Gastroesophageal sphincter (tissue), 4 donors: Measurements from ENCODE around the gene SFXN2. TPM values are rescaled to one million over a fixed set of nuclear protein-coding genes. Genes with fewer than 3 reads are reported as not detected.

ENCODE experiments used
- ATAC-seq: fragments of 150-250 bp; one replicate; pipeline ENCODE4 v1.9.1; 2016; ENCODE audit warnings: mild to moderate bottlenecking, moderate library complexity
- H3K27ac ChIP-seq, 4 donors: fragments of 200-600 bp; sonication (generic) in 3 of 4; 1 replicate in 3 of 4; 2 replicates in 1 of 4; pipeline ENCODE4 v1.5.1; 2016 to 2019
- H3K27me3 ChIP-seq: fragments of 200-600 bp; sonication (generic); one replicate; pipeline ENCODE4 v1.5.1; 2019
- H3K36me3 ChIP-seq, 2 donors: fragments of 200-600 bp; sonication (generic); one replicate each; pipeline ENCODE4 v1.5.1; 2019; ENCODE audit warnings: control low read depth in 1 of 2
- H3K4me1 ChIP-seq, 3 donors: fragments of 200-600 bp; sonication (generic); 1 replicate in 2 of 3; 2 replicates in 1 of 3; pipeline ENCODE4 v1.5.1; 2016 to 2019; ENCODE audit warnings: control low read depth in 2 of 3
- H3K4me3 ChIP-seq, 2 donors: fragments of 200-600 bp; sonication (generic); one replicate each; pipeline ENCODE4 v1.5.1; 2019; ENCODE audit warnings: mild to moderate bottlenecking in 1 of 2, moderate library complexity in 1 of 2
- H3K9me3 ChIP-seq, 3 donors: fragments of 200-600 bp; sonication (generic); one replicate each; pipeline ENCODE4 v1.5.1; 2017 to 2019; ENCODE audit warnings: control low read depth in 2 of 3
- EP300 ChIP-seq: sonication (generic); formaldehyde crosslinking; IDR thresholded peaks from one replicate; pipeline ENCODE4 v1.6.1; 2017; ENCODE audit warnings: antibody characterized with exemption, mild to moderate bottlenecking
- POLR2A ChIP-seq, 2 donors: fragments of 450-650 bp; IDR thresholded peaks; one replicate each; pipeline ENCODE4 v1.6.1; 2017; ENCODE audit warnings: antibody characterized with exemption in 2 of 2, mild to moderate bottlenecking in 2 of 2, moderate library complexity in 1 of 2
- POLR2AphosphoS5 ChIP-seq: sonication (generic); formaldehyde crosslinking; IDR thresholded peaks from one replicate; pipeline ENCODE4 v1.6.1; 2017; ENCODE audit warnings: antibody characterized with exemption
- WGBS, 2 donors: methylation state at CpG; one replicate each; pipeline ENCODE4 v1.1.5; 2018; ENCODE audit warnings: low coverage in 1 of 2; 5-methylcytosine and 5-hydroxymethylcytosine counted together
- total RNA-seq, 4 donors: library from RNA; depleted of rRNA; stranded (reverse); fragments of >200 nt; gene quantifications; one replicate each; pipeline ENCODE4 v1.1.0, GENCODE V29; 2016
- TF ChIP-seq, protein P1 (sequence below), 4 experiments: fragments of 200-600 bp in 2 of 4; fragments of 450-650 bp in 2 of 4; sonication (generic) in 1 of 4; IDR thresholded peaks; one replicate each; pipeline ENCODE4 v1.5.1; 2017 to 2019; ENCODE audit warnings: antibody characterized with exemption in 4 of 4, mild to moderate bottlenecking in 2 of 4, moderate library complexity in 2 of 4

SFXN2 gene
- total RNA-seq, 4 donors from 2014 or later = 0.45 to 3.2 (median 1.2) TPM

DNA sequence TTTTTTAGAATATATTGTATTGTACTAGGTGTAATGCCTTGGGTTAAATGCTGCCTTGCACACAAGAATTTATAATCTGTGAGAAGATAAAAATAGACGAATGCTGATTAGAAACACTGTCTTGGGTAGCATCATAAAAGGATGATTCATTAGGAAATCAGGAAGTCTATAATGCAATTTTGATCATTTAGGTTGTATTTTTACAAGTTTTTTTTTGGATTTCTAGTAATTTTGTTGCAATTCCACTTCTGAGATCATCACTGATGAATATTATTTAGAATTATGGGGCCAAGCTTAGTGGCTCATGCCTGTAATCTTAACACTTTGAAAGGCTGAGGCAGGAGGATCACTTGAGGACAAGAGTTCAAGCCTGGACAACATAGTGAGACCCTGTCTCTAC lies 58.9 kb downstream of the SFXN2 start:
- H3K9me3 ChIP-seq = no peaks in the 10 kb centered on the region
- ATAC-seq = no peak

DNA sequence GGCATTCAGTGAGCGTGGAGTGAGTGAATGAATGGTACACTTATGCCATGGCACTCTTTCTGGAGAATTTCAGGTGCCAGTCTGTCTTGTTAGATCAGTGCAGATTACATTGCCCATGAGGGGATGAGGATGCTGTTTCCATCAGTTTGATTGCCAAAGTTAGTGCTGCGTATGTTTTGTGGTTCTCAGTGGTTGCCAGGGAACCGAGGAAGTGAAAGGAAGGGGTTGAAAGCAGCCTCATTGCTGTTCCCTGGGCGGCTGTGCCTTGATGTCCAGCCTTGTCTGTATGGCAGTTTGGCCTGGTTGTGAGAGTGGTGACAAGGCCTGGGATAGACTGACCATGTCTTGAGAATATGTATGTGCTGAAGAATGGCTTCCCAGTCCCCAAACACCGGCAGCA lies 59.5 kb downstream of the SFXN2 start:
- Histone ChIP-seq H3K36me3 (no peaks in the 10 kb centered on the region), H3K9me3 (no peaks in the 10 kb centered on the region), H3K27me3 (no peaks in the 10 kb centered on the region), H3K27ac (peak overlapping the region; percentile 95 to 99 (median 96)), H3K4me1 (peaks cover 23 to 100% (median 51%) of the 10 kb centered on the region in 3 donors), H3K4me3 (no peak overlapping the region)
- 24 to 32% methylated on average over 4 to 5 of the region's 5 CpGs for whole genome bisulfite sequencing, 2 donors
- ATAC-seq = no peak
- TF ChIP-seq EP300 (no peak), POLR2A (IDR thresholded peaks at IDR 0.05) (no peak)

More for the DNA sequence above, 58.9 kb downstream of the SFXN2 start:
- Histone ChIP-seq H3K4me3 (no peak overlapping the region), H3K36me3 (no peaks in the 10 kb centered on the region), H3K27me3 (no peaks in the 10 kb centered on the region), H3K27ac (peak overlapping the region; percentile 95 to 99 (median 96)), H3K4me1 (peaks cover 21 to 96% (median 45%) of the 10 kb centered on the region in 3 donors)
- WGBS, 2 donors = 7 to 8% methylated on average over 1 of the region's 1 CpG
- TF ChIP-seq EP300 (no peak), POLR2AphosphoS5 (no peak), POLR2A (IDR thresholded peaks at IDR 0.05) (no peak)
- TF ChIP-seq, protein P1, sequence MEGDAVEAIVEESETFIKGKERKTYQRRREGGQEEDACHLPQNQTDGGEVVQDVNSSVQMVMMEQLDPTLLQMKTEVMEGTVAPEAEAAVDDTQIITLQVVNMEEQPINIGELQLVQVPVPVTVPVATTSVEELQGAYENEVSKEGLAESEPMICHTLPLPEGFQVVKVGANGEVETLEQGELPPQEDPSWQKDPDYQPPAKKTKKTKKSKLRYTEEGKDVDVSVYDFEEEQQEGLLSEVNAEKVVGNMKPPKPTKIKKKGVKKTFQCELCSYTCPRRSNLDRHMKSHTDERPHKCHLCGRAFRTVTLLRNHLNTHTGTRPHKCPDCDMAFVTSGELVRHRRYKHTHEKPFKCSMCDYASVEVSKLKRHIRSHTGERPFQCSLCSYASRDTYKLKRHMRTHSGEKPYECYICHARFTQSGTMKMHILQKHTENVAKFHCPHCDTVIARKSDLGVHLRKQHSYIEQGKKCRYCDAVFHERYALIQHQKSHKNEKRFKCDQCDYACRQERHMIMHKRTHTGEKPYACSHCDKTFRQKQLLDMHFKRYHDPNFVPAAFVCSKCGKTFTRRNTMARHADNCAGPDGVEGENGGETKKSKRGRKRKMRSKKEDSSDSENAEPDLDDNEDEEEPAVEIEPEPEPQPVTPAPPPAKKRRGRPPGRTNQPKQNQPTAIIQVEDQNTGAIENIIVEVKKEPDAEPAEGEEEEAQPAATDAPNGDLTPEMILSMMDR (IDR thresholded peaks at IDR 0.05) = no peak

- H3K27ac ChIP-seq = peak overlapping the region; percentile 95 to 99 (median 96)
- peak; percentile 72 for ATAC-seq
- H3K4me3 ChIP-seq = peak overlapping the region; percentile 51 to 52
- H3K9me3 ChIP-seq = no peaks in the 10 kb centered on the region
- 13 to 16% methylated on average over 10 to 13 of the region's 16 CpGs for WGBS, 2 donors
- no peak for TF ChIP-seq POLR2A (IDR thresholded peaks at IDR 0.05)
- TF ChIP-seq, protein P1 (IDR thresholded peaks at IDR 0.05) = no peak
- TF ChIP-seq EP300 = peak; percentile 81
- TF ChIP-seq POLR2AphosphoS5 = peak; percentile 84
- H3K36me3 ChIP-seq = no peaks in the 10 kb centered on the region
- H3K4me1 ChIP-seq = peaks cover 28 to 100% (median 64%) of the 10 kb centered on the region in 3 donors
- H3K27me3 ChIP-seq = no peaks in the 10 kb centered on the region
Measured at GRCh38 chr10:102775201-102775934, 60.9 kb downstream of the SFXN2 start.

GRCh38 chr10:102775935-102776669 lies 61.7 kb downstream of the SFXN2 start:
- WGBS, 2 donors = 0 to 2% methylated on average over 4 to 9 of the region's 17 CpGs
- Histone ChIP-seq H3K9me3 (no peaks in the 10 kb centered on the region), H3K36me3 (no peaks in the 10 kb centered on the region), H3K4me1 (peaks cover 33 to 100% (median 69%) of the 10 kb centered on the region in 3 donors), H3K4me3 (peak overlapping the region; percentile 51 to 52), H3K27me3 (no peaks in the 10 kb centered on the region), H3K27ac (peak overlapping the region; percentile 95 to 99 (median 96))
- TF ChIP-seq POLR2A (IDR thresholded peaks at IDR 0.05) (peak; percentile 62 to 68), POLR2AphosphoS5 (peak; percentile 77), EP300 (no peak)
- TF ChIP-seq, protein P1 (IDR thresholded peaks at IDR 0.05) = no peak
- peak; percentile 62 for ATAC-seq

- ATAC-seq = peak; percentile 85
- peak overlapping the region; percentile 51 to 52 for H3K4me3 ChIP-seq
- no peaks in the 10 kb centered on the region for H3K9me3 ChIP-seq
- H3K36me3 ChIP-seq = no peaks in the 10 kb centered on the region
- peak; percentile 98 for TF ChIP-seq POLR2AphosphoS5
- peak; percentile 34 for TF ChIP-seq EP300
- TF ChIP-seq, protein P1 (IDR thresholded peaks at IDR 0.05) = peak in 1 of 4 experiments; percentile 2
- peak; percentile 37 to 63 for TF ChIP-seq POLR2A (IDR thresholded peaks at IDR 0.05)
- WGBS, 2 donors = 0% methylated on average over 3 of the region's 9 CpGs
- peak overlapping the region; percentile 95 to 99 (median 96) for H3K27ac ChIP-seq
- H3K4me1 ChIP-seq = peaks cover 41 to 100% (median 77%) of the 10 kb centered on the region in 3 donors
- H3K27me3 ChIP-seq = no peaks in the 10 kb centered on the region
Measured at GRCh38 chr10:102776779-102777456, 62.5 kb downstream of the SFXN2 start.
